GM12892 (cell line): Measurements from ENCODE around the gene OXA1L.

Experiments
- POLR2A ChIP-seq: IDR thresholded peaks from 2 replicates; pipeline ENCODE4 v1.6.1; 2011; ENCODE audit warnings: low read depth, low read length, control low read depth
- POLR2AphosphoS5 ChIP-seq: IDR thresholded peaks from 2 replicates; pipeline ENCODE4 v1.6.1; 2011; ENCODE audit warnings: low read depth, low read length, control low read depth
- TAF1 ChIP-seq: IDR thresholded peaks from 2 replicates; pipeline ENCODE4 v1.6.1; 2011; ENCODE audit warnings: low read depth, mild to moderate bottlenecking, control low read depth, low read length, borderline replicate concordance

DNA sequence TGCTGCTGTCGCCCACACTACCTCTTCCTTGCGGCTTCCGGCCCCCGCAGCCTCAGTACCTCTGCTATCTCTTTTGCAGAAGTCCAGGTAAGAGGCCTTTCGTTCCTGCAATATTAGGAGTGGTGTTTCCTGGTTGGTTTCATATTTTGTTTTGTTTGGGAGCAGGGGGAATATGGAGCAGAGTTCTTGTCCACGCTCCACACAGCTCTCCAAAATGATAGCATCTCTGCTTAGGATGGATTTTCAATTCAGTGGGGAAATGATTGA, 768 bp downstream of the OXA1L start:
- TF ChIP-seq TAF1 (no peak), POLR2AphosphoS5 (no peak), POLR2A (no peak)
